Caco-2 (cell line): ENCODE results near the gene AMPD3. TPM values are rescaled to one million over a fixed set of nuclear protein-coding genes. Genes with fewer than 3 reads are reported as not detected.

Experiments
- BruUV-seq: library from RNA; stranded (reverse); fragments of 400-500 nt; replicated peaks from 2 replicates; lab custom pipeline; 2021; lab: Mats Ljungman, UMichigan
- CTCF ChIA-PET: fragments of 300-600 bp; sonication (Branson Sonifier 250); formaldehyde crosslinking; loops from one replicate; lab custom pipeline; 2022; ENCODE audit warnings: antibody characterized with exemption; lab: Charles Lee
- POLR2A ChIA-PET: fragments of 300-600 bp; sonication (Branson Sonifier 250); formaldehyde crosslinking; loops from one replicate; lab custom pipeline; 2022; ENCODE audit warnings: antibody characterized with exemption; lab: Charles Lee
- DNase-seq, 2 experiments: peaks; one replicate each; pipeline versions ENCODE4 v3.0.0 to v3.0.0-alpha.2; 2020 to 2022
- H3K27me3 ChIP-seq: replicated peaks from 2 replicates; pipeline ENCODE4 v1.6.0; 2011; ENCODE audit warnings: low read length; ENCODE audit not compliant: control insufficient read depth, insufficient read depth
- H3K36me3 ChIP-seq: 2 replicates; pipeline ENCODE4 v1.5.1; 2011; ENCODE audit warnings: low read length; ENCODE audit not compliant: control insufficient read depth, insufficient read depth
- H3K4me1 ChIP-seq: fragments of 250-450 bp; sonication (Bioruptor Pico); 2 replicates; pipeline ENCODE4 v1.5.1; 2020; ENCODE audit warnings: mild to moderate bottlenecking
- H3K4me3 ChIP-seq: 2 replicates; pipeline ENCODE4 v1.5.1; 2011; ENCODE audit warnings: low read depth, mild to moderate bottlenecking, control low read depth, low read length
- H3K9me3 ChIP-seq: fragments of 250-450 bp; sonication (Bioruptor Pico); 2 replicates; pipeline ENCODE4 v1.5.1; 2020; ENCODE audit warnings: mild to moderate bottlenecking, moderate library complexity
- H3K27ac Mint-ChIP-seq: one replicate; pipeline ENCODE4 v1.8.0; 2022; ENCODE audit warnings: mixed read lengths; ENCODE audit not compliant: unreplicated experiment
- H3K27me3 Mint-ChIP-seq: one replicate; pipeline ENCODE4 v1.8.0; 2022; ENCODE audit warnings: mixed read lengths; ENCODE audit not compliant: insufficient read depth, unreplicated experiment
- H3K36me3 Mint-ChIP-seq: one replicate; pipeline ENCODE4 v1.8.0; 2022; ENCODE audit warnings: mild to moderate bottlenecking, mixed read lengths; ENCODE audit not compliant: insufficient read depth, unreplicated experiment
- H3K4me1 Mint-ChIP-seq: one replicate; pipeline ENCODE4 v1.8.0; 2022; ENCODE audit warnings: low read depth, mixed read lengths; ENCODE audit not compliant: unreplicated experiment
- H3K4me3 Mint-ChIP-seq: one replicate; pipeline ENCODE4 v1.8.0; 2022; ENCODE audit warnings: mild to moderate bottlenecking, moderate library complexity, mixed read lengths; ENCODE audit not compliant: unreplicated experiment
- H3K9me3 Mint-ChIP-seq: one replicate; pipeline ENCODE4 v1.8.0; 2022; ENCODE audit warnings: mixed read lengths; ENCODE audit not compliant: unreplicated experiment
- intact Hi-C: fragments of 100-400 bp; cut with micrococcal nuclease; formaldehyde crosslinking; loops from one replicate; pipeline ENCODE4 v1.10.0; 2022; ENCODE audit not compliant: unreplicated experiment
- total RNA-seq: library from RNA; stranded (reverse); gene quantifications from 2 replicates; pipeline ENCODE4 v1.2.3, GENCODE V29; 2022
- TF ChIP-seq, protein P1 (sequence below), 2 experiments: fragments of 200-600 bp in 1 of 2; IDR thresholded peaks; 1 replicate in 1 of 2; 2 replicates in 1 of 2; pipeline versions ENCODE4 v1.5.1 to v1.8.0; 2011 to 2022; ENCODE audit warnings: antibody characterized with exemption in 1 of 2, control low read depth in 1 of 2, inconsistent platforms in 1 of 2, low read depth in 1 of 2, low read length in 1 of 2, mild to moderate bottlenecking in 1 of 2, moderate library complexity in 1 of 2; ENCODE audit not compliant: insufficient read depth in 1 of 2, severe bottlenecking in 1 of 2, unreplicated experiment in 1 of 2

The AMPD3 gene
- total RNA-seq, 1 experiment from 2014 or later, result 13.4 TPM

DNA sequence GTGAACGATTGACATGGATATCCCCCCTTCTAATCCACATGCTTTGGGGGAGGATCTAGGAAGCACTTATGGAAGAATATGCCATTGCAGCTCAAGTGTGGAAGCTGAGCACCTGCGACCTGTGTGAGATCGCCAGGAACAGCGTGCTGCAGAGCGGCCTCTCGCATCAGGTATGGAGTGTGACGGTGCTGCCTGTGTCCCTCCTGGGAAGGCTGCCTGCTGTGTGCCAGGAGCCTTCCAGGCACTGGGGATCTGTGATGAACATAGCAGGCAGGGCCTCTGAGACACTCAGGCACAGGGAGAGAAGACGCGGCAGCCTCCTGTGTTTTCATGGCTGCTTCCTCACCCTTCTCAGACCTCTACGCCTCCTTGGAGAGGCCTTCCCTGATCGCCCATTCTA is 49.4 kb downstream of the AMPD3 start:
- H3K9me3 Mint-ChIP-seq, result no peaks in the 10 kb centered on the region
- TF ChIP-seq, protein P1, sequence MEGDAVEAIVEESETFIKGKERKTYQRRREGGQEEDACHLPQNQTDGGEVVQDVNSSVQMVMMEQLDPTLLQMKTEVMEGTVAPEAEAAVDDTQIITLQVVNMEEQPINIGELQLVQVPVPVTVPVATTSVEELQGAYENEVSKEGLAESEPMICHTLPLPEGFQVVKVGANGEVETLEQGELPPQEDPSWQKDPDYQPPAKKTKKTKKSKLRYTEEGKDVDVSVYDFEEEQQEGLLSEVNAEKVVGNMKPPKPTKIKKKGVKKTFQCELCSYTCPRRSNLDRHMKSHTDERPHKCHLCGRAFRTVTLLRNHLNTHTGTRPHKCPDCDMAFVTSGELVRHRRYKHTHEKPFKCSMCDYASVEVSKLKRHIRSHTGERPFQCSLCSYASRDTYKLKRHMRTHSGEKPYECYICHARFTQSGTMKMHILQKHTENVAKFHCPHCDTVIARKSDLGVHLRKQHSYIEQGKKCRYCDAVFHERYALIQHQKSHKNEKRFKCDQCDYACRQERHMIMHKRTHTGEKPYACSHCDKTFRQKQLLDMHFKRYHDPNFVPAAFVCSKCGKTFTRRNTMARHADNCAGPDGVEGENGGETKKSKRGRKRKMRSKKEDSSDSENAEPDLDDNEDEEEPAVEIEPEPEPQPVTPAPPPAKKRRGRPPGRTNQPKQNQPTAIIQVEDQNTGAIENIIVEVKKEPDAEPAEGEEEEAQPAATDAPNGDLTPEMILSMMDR (IDR thresholded peaks at IDR 0.05; ENCODE audit: insufficient read depth in 1 of 2, low read depth in 1 of 2, low read length in 1 of 2, severe bottlenecking in 1 of 2, unreplicated experiment in 1 of 2), result no peak
- H3K4me1 ChIP-seq, result no peaks in the 10 kb centered on the region
- POLR2A ChIA-PET, result no interaction called here
- no peak overlapping the region for H3K27ac Mint-ChIP-seq
- intact Hi-C loops, result no loop called here
- no peak overlapping the region for H3K4me3 ChIP-seq
- H3K27me3 ChIP-seq, result no peaks in the 10 kb centered on the region
- no peaks in the 10 kb centered on the region for H3K36me3 ChIP-seq
- H3K9me3 ChIP-seq, result no peaks in the 10 kb centered on the region
- no peaks in the 10 kb centered on the region for H3K36me3 Mint-ChIP-seq
- no peaks in the 10 kb centered on the region for H3K4me1 Mint-ChIP-seq
- no TSS peak for BruUV-seq
- no peaks in the 10 kb centered on the region for H3K27me3 Mint-ChIP-seq
- H3K4me3 Mint-ChIP-seq, result no peak overlapping the region
- DNase-seq, result no peak
- CTCF ChIA-PET, result interaction anchor here (1.1 kb wide), 1 partner anchor 36 kb away, joined by 3 read pairs; the partner anchor contains the start of gene RNF141

DNA sequence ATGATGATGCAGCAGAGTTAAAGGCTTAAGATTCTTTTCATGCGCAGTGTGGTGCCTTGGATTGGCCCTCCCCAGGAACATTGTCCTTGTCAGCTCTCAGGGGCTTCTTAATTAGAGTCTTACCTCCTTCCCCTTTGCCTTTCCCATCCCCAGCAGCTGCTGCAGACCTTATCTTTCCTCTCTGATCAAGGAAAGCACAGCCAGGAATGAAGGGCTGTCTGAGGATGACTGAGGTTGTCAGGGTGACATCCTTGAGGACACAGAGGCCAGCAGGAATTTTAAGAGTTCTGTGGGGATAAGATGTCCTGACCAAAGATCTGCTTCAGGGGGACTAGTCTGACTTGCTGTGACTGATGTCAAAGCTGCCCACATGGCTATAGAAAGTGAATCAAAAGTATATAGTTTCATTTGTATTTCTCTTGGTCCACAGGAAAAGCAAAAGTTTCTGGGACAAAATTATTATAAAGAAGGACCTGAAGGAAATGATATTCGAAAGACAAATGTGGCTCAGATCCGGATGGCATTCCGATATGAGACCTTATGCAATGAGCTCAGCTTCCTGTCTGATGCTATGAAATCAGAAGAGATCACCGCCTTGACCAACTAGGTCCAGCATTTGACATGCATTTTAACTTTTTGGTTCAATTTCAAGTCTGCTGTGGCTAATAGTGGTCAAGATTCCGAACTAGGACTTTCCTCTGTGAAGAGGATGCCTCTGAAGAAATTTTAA is 50.4 kb downstream of the AMPD3 start:
- no peaks in the 10 kb centered on the region for H3K4me1 ChIP-seq
- ChIA-PET POLR2A (no interaction called here), CTCF (no interaction called here)
- H3K9me3 ChIP-seq, result no peaks in the 10 kb centered on the region
- intact Hi-C loops, result no loop called here
- H3K36me3 ChIP-seq, result no peaks in the 10 kb centered on the region
- H3K4me3 ChIP-seq, result no peak overlapping the region
- DNase-seq, result no peak
- no peaks in the 10 kb centered on the region for H3K4me1 Mint-ChIP-seq
- no peaks in the 10 kb centered on the region for H3K27me3 ChIP-seq
- H3K27ac Mint-ChIP-seq, result no peak overlapping the region
- no peak overlapping the region for H3K4me3 Mint-ChIP-seq
- no peaks in the 10 kb centered on the region for H3K27me3 Mint-ChIP-seq
- no peaks in the 10 kb centered on the region for H3K36me3 Mint-ChIP-seq
- no TSS peak for BruUV-seq
- H3K9me3 Mint-ChIP-seq, result no peaks in the 10 kb centered on the region
- TF ChIP-seq, protein P1 (IDR thresholded peaks at IDR 0.05; ENCODE audit: insufficient read depth in 1 of 2, low read depth in 1 of 2, low read length in 1 of 2, severe bottlenecking in 1 of 2, unreplicated experiment in 1 of 2), result no peak

DNA sequence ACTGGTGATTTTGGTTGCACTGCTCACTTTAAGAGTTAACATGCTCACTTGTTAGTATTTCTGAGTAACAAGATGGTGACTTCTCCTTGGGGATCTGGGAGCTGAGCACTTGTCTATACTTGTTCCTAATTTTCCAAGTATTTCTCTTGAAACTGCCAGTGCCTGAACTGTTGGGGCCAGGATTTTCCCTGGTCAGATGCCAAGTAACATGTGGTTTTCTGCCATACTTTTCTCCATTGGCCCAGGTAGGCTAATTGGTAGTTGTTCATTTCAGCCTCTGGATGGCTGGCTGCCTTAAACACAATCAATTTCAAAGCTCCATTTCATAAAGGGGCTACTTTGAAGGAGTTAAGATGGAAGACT is 50.9 kb downstream of the AMPD3 start:
- Histone ChIP-seq H3K27me3 (no peaks in the 10 kb centered on the region), H3K4me3 (no peak overlapping the region), H3K9me3 (no peaks in the 10 kb centered on the region), H3K4me1 (no peaks in the 10 kb centered on the region), H3K36me3 (no peaks in the 10 kb centered on the region)
- Mint-ChIP-seq H3K36me3 (no peaks in the 10 kb centered on the region), H3K27ac (no peak overlapping the region), H3K4me3 (no peak overlapping the region), H3K27me3 (no peaks in the 10 kb centered on the region), H3K4me1 (no peaks in the 10 kb centered on the region), H3K9me3 (no peaks in the 10 kb centered on the region)
- CTCF ChIA-PET, result no interaction called here
- TF ChIP-seq, protein P1 (IDR thresholded peaks at IDR 0.05; ENCODE audit: insufficient read depth in 1 of 2, low read depth in 1 of 2, low read length in 1 of 2, severe bottlenecking in 1 of 2, unreplicated experiment in 1 of 2), result no peak
- POLR2A ChIA-PET, result no interaction called here
- no TSS peak for BruUV-seq
- DNase-seq, result no peak
- intact Hi-C loops, result no loop called here
